ENCODE results near the gene DBH. TPM values are rescaled to one million over a fixed set of nuclear protein-coding genes. Genes with fewer than 3 reads are reported as not detected.

The DBH gene
- total RNA-seq, 2 donors from 2014 or later = not detected

DNA sequence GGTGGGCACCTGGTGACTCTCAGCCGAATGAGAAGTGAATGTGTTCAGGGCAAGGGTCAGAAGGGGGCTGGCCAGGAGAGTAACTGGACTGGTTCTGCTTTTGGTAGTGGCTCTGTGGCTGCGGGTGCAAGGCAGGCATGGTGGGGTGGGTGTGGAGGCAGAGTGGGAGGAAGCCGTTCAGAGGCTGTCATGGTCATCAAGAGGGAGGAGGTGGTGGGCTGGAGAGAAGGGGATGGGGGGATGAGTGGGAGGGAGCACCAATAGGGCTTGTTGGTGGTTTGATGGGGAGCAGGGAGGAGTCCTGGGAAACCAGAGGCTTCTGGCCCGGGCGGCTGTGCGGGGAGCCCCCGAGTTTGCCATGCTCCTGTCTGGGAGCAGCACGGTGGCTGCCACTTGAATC, 40.3 kb upstream of the DBH start:
- TF ChIP-seq, protein P1, sequence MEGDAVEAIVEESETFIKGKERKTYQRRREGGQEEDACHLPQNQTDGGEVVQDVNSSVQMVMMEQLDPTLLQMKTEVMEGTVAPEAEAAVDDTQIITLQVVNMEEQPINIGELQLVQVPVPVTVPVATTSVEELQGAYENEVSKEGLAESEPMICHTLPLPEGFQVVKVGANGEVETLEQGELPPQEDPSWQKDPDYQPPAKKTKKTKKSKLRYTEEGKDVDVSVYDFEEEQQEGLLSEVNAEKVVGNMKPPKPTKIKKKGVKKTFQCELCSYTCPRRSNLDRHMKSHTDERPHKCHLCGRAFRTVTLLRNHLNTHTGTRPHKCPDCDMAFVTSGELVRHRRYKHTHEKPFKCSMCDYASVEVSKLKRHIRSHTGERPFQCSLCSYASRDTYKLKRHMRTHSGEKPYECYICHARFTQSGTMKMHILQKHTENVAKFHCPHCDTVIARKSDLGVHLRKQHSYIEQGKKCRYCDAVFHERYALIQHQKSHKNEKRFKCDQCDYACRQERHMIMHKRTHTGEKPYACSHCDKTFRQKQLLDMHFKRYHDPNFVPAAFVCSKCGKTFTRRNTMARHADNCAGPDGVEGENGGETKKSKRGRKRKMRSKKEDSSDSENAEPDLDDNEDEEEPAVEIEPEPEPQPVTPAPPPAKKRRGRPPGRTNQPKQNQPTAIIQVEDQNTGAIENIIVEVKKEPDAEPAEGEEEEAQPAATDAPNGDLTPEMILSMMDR (IDR thresholded peaks at IDR 0.05) = no peak
- Histone ChIP-seq H3K9me3 (peaks cover 7 to 25% of the 10 kb centered on the region in 2 donors), H3K27ac (no peak overlapping the region), H3K4me3 (no peak overlapping the region), H3K4me1 (no peaks in the 10 kb centered on the region), H3K36me3 (no peaks in the 10 kb centered on the region), H3K27me3 (no peaks in the 10 kb centered on the region)
- DNase-seq (ENCODE audit: low spot score) = no peak

DNA sequence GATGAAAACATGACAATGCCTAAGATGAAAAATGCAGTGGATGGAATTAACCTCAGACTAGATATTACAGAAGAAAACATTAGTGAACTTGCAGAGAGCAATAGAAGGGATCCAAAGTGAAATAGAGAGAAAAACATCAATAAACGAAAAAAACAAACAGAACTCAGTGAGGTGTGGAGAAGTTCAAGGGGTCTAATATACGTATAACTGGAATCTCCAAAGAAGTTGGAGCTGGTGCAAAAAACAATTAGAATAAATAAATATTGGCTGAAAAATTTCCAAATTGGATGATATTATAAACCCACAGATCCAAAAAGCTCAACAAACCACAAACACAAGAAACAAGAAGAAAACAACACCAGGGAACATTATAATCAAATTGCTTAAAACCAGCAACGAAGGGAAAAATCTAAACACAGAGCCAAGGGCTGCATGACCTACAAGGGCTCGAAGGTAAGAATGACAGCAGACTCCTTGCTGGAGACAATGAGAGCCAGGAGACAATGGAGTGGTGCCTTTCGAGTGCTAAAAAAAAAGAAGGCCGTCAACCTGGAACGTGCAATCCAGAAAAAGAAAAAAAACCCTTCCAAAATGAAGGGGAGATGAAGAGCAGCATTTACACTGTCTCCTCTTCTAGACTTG, 38.7 kb upstream of the DBH start:
- Histone ChIP-seq H3K36me3 (no peaks in the 10 kb centered on the region), H3K9me3 (peaks cover 7 to 25% of the 10 kb centered on the region in 2 donors), H3K4me1 (no peaks in the 10 kb centered on the region), H3K27me3 (no peaks in the 10 kb centered on the region), H3K27ac (no peak overlapping the region), H3K4me3 (no peak overlapping the region)
- TF ChIP-seq, protein P1 (IDR thresholded peaks at IDR 0.05) = no peak
- DNase-seq (ENCODE audit: low spot score) = no peak

DNA sequence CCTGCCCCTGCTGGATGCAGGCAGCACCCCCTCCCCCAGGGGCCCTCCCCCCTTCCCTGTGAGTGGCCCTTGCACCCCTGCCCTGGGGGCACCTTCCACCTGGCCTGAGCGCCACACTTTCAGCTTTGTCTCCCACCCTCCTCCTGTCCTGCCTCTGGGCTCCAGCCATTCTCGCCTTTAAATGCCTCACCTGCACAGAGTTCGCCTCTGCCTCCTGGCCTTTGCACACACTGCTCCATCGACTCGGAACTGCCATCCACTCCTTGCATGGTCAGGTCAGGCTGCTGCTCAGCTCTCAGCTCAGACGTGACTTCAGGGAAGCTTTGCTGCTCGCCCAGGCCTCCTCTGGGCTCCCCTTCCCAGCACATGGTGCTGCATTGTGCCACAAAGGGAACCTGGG, 37.2 kb upstream of the DBH start:
- DNase-seq (ENCODE audit: low spot score) = no peak
- no peaks in the 10 kb centered on the region for H3K4me1 ChIP-seq
- peaks cover 7 to 25% of the 10 kb centered on the region in 2 donors for H3K9me3 ChIP-seq
- H3K27ac ChIP-seq = no peak overlapping the region
- H3K4me3 ChIP-seq = no peak overlapping the region
- H3K36me3 ChIP-seq = no peaks in the 10 kb centered on the region
- H3K27me3 ChIP-seq = no peaks in the 10 kb centered on the region
- TF ChIP-seq, protein P1 (IDR thresholded peaks at IDR 0.05) = no peak

DNA sequence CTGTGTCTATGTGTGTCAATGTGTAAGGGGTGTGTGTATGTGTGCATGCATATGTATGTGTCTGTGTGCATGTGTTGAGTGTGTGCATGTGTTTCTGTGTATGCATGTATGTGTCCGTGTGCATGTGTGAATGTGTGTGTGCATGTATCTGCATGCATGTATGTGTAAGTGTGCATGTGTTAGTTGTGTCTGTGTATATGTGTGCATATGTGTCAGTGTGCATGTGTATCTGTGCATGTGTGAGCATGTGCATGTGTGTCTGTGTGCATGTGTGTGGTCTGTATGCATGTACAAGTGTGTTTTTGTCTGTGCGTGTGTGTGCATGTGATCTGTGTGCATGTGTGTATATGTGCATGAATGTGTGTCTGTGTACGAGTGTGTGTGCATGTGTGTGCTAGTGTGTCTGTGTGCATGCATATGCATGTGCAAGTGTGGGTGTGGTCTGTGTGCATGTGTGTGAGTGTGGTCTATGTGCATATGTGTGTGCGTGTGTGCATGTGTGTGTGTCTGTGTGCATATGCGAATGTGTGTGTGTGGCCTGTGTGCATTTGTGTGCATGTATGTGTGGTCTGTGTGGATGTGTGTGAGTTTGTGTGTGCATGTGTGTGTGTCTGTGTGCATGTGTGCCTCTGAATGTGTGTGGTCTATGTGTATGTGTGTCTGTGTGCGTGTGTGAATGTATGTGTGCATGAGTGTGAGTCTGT, 36.5 kb upstream of the DBH start:
- no peak for DNase-seq (ENCODE audit: low spot score)
- H3K36me3 ChIP-seq = no peaks in the 10 kb centered on the region
- H3K9me3 ChIP-seq = peaks cover 7 to 25% of the 10 kb centered on the region in 2 donors
- H3K27me3 ChIP-seq = no peaks in the 10 kb centered on the region
- H3K4me3 ChIP-seq = no peak overlapping the region
- H3K4me1 ChIP-seq = no peaks in the 10 kb centered on the region
- TF ChIP-seq, protein P1 (IDR thresholded peaks at IDR 0.05) = no peak
- no peak overlapping the region for H3K27ac ChIP-seq

DNA sequence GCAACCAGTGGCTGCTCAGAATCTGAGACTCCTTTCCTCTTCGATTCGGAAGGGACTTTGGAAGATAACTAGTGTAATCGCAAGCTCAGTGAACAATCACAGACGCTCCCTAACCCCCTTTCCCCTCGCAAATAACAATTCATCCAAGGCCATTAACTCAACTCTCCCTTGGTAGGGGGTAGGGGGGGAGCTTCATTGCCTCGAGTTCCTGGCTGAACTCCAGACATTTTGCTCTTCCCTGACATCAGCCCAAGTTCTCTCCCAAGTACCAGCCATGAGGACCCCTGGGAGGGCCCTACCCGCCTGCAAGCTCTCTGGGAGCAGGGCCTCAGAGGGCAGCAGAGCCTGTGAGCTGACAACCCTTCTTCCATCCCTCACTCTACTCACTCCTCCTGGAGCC, 35.4 kb upstream of the DBH start:
- no peak overlapping the region for H3K27ac ChIP-seq
- H3K27me3 ChIP-seq = no peaks in the 10 kb centered on the region
- peaks cover 7 to 25% of the 10 kb centered on the region in 2 donors for H3K9me3 ChIP-seq
- DNase-seq (ENCODE audit: low spot score) = no peak
- H3K4me3 ChIP-seq = no peak overlapping the region
- TF ChIP-seq, protein P1 (IDR thresholded peaks at IDR 0.05) = no peak
- H3K36me3 ChIP-seq = no peaks in the 10 kb centered on the region
- no peaks in the 10 kb centered on the region for H3K4me1 ChIP-seq
